UCSD-AML1 (cell line): ENCODE data around the gene GALNT9.
"Not testable (repeated sequence)": the region's sequence is repeated elsewhere in the genome, so short reads cannot be mapped to it uniquely, and the experiment has no call there.

ENCODE experiments used
- DNase-seq: peaks from one replicate; lab custom pipeline; 2025; ENCODE audit not compliant: unreplicated experiment; lab: John Stamatoyannopoulos, UW

Gene GALNT9

DNA sequence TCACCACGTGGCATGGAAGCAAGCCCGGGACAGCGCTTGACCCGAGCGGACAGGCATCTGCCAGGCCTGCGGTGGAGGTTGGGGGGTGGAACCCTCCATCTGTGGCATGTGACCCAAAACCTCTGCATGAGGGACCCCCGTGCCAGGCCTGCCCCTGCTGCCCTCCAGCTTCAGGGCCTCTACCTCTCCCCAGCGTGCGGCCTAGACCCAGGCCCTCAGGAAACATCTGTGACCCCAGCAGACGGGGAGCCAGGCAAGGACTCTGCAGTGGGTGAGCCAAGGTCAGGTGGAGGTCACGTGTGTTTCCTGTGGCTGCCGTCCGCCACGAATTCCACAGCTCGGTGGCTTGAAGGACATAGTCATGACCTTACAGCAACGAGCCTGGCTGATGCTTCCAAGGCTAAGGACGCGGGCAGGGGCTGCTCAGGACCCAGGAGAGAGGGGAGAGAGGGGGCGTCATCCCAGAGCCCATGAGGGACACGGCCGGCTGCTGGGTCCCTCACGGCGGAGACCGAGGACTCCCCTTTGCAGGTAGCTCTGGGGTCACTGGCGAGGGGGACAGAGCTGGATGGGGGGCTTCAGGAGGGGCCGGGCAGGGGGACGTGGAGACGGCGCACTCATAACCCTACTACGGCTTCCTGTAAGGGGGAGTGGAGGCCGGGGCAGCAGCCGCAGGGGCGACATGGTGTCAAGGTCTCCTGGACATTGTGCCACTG lies 91.5 kb downstream of the GALNT9 start:
- no peak for DNase-seq

DNA sequence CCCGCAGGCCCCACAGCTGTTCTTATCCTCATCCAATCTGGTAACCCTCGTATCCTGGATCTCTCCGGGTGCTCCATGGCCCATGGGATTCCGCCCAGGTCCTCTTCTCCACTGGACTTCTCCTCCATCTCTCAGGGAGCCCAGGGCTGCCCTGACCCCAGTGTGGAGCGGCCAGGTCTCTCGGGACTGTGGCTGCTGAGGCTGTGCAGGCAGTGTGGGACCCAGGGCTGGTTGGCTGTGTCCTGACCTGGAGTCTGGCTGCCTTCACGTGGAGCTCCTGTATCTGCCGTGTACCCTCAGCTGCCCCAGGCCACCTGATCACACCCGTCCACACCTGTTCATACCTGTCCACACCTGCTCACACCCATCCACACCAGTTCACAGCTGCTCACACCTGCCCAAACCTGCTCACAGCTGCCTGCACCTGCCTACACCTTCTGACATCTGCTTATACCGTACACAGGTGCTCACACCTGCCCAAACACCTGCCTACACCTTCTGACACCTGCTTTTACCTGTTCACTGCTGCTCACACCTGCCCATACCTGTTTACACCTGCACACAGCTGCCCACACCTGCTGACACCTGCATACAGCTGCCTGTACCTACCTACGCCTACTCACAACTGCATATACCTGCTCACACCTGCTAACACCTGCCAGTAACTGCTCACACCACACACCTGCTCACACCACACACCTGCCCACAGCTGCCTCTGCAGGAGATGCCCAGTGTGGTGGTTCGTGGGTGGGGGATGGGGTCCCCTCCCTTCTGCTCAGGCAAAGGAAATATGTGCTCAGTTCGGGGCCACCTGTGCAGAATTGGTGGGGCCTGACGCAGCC lies 92.2 kb downstream of the GALNT9 start:
- DNase-seq, result no peak

DNA sequence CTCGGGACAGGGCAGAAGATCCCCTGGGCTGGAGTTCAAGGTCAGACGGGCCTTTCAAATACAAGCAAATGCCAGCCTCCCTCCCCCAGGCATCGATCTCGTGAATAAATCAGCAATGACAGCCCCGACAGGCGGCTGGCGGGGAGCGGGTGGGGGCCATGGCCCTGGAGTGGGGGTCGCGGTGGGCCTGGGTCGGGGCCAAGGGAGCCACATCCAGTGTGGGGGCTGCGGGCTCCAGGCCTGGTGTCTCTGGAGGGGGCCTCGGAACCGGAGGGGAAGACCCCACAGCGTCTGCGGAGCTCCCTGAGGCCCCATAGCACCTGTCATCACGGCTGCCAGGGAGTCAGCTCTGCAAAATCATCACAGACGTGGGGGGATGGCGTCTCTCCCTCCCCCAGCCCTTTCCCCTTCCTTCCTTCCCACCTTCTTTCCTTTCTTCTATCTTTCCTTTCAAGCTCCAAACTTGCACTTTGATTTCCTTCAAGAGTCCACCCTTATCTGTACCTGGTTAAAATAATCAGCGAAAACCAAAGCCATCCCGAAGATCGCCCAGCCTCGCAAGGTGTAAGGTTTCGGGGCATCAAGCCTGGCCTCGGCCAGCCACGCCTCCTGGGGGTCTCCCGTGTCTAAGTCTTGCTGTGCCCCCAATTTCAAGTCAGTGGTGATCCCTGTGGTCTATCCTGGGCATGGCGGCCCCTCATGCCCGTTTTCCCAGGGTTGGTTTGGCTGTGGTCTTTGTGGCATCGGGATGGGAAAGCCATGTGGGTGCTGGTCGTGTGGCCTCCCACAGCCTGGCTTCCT lies 93.1 kb downstream of the GALNT9 start:
- no peak for DNase-seq

DNA sequence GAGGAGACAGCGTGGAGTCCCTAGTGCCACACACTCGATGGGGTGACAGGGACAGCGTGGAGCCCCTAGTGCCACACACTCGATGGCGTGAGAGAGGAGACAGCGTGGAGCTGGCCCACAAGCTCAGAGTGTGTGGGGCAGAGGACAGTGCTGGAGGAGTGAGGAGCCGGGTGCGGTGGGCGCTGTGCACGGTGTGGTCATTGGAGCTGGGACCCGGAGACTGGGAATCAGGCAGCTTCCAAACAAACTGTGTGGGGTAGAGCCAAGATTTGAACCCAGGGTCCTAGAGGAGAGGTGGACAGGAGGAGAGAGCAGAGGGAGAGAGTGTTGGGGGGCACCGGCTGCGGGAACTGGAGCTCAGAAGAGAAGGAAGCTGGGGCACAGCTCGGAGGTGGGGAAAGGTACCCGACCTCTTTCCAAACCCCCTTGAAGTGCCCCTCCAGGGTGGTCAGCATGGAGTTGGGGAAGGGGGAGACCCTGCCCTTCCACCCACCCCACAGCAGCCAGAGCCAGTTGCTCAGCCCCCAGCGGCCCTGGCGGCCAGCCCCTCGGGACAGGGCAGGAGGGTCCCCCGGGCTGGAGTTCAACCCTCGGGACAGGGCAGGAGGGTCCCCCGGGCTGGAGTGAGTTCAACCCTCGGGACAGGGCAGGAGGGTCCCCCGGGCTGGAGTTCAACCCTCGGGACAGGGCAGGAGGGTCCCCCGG lies 94.1 kb downstream of the GALNT9 start:
- DNase-seq, result no peak

DNA sequence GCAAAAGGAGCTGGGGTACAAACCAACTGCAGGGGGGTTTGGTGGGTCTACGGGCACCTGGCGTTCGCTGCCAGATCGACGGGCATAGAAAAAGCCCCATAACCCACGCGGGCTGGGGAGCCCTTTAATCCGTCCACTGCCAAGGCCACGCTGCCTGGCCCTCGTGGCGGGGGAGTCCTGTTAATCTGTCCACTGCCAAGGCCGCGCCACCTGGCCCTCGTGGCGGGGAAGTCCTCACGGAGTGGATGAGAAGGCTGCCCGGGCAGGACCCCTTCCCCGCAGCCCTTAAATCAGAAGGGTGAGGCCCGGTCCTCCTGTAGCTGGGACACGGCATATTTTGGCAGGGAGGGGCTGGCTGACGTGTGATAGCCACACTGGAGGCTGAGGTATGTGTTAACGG lies 99.0 kb downstream of the GALNT9 start:
- DNase-seq, result no peak

DNA sequence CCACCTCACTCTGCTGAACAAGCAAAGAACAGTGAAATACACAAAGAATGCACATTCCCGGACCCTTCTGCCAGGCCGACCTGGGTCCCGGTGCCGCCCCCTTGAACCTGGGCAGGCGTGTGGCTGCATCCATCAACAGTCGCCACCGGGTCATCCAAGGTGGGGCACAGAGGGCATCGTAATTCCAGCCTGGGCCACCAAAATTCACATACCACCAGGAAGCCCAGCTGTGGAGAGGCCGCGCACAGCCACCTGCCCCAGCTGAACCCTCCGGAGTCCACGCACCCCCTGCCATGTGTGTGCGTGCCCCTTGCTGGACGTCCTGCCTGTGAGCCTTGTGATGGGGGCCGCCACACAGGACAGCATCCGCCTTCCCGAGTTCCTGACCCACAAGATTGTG lies 99.5 kb downstream of the GALNT9 start:
- DNase-seq, result no peak

DNA sequence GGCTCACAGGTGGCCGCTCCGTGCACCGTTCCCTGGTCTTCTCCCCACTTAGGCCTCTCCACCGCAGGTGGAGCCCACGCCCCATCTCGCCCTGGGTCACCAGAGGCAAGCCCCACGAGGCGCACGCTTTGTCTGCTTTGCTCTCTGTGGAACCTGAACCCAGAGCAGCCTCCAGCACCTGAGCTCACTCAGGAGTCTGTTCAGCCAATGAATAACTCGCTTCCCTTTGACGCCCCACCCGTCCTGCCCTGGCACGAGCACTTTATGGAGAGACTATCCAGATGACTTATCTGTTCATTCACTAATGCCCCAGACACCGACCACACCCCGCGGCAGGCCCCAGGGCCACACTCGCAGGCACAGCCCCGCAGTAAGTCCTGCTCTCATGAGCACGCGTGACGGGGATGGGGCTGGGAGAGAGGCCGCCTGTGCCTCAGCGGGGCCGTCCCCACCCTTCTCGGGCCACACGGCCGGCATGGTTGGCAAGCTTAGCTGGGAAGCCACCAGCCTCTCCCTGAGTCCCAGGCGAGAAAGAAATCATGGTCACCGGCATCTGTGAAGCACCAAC lies 100.1 kb downstream of the GALNT9 start:
- no peak for DNase-seq

DNA sequence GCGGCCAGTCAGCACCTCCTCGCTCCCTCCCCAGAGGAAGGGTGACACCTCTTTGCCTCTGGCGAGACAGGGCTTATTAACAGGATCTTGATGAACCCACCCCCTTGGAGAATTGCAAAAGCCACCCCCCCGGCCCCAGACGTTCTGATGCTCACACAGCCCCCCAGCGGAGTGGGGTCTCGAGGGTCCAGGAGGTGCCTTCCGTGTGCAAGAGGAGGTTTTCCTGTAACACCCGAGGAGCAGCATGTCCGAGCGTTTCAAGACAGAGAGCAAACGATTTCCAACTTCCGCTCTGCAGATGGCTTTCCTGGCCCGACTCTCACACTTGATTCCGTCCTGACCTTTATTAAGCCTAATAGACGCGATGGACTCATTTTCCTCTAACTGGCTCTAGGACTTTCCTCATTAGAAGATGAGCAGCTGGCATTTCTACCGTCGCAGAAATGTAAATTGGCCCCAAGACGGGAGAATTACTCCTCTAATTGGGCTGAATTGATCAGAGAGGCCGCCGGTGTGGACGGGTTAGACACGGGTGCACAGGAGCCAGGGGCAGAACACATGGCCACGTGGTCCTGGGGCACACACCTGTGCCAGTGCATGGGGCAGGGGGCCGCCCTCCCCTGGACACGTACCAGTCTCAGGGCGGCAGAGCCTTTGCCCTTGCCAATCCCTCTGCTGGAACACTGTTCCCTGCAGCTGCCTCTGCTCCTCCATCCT lies 100.8 kb downstream of the GALNT9 start:
- DNase-seq, result no peak

DNA sequence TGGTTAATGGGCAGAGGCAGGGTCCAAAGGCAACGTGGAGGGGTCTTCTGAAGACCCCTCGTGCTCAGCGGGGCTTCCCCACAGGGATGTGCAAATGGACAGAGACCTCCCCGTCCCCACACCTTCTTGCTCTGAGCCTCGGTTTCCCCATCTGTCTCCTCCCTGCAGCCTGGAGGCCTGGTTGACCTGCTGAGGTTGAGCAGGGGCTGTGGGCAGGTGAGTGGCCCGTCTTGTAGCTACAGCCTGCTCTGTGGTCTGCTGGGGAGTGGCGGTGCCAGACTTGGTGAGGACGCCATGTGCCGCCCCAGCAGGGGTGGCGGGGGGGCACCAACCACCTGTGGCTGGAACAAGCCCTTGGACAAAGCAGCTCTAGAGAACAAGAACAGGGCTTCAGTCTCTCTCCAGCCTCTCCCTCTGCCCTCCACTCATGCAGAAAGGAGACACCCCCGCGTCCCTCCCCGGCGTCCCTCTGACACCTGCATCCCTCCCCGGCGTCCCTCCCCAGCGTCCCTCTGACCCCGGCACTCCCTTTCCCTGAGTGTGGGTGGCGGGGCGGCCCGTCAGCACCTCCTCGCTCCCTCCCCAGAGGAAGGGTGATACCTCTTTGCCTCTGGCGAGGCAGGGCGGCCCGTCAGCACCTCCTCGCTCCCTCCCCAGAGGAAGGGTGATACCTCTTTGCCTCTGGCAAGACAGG lies 101.5 kb downstream of the GALNT9 start:
- DNase-seq, result no peak

DNA sequence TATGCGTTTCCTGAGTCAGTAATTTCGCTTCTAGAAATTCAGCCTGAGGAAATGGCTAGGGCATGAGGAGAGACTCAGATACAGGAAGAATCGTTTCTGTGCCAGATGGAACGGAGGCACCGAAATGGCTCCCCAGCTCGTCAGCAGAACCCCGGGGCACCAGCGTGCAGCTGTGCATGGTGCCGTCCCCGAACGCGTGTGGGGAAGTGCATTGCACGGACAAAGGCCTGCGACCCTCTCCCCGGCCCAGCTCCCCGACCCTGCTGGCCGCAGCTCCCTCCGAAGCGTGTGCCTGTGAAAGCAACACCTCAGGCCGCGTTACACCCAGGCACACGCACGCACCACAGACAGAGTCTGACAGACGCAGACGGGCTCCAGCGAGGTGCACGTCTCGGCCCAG lies 102.3 kb downstream of the GALNT9 start:
- DNase-seq, result no peak

DNA sequence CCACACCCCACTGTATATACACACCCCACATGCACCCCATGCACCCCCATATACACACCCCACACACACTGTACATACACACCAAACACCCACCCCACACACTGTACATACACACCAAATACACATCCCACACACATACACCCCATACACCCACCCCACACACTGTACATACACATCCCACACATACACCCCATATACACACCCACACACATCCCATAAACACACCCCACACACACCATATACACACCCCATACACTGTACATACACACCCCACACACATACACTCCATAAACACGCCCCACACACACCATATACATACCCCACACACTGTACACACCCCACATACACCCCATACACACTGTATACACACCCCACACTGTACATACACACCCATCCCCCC lies 102.8 kb downstream of the GALNT9 start:
- DNase-seq, result no peak

DNA sequence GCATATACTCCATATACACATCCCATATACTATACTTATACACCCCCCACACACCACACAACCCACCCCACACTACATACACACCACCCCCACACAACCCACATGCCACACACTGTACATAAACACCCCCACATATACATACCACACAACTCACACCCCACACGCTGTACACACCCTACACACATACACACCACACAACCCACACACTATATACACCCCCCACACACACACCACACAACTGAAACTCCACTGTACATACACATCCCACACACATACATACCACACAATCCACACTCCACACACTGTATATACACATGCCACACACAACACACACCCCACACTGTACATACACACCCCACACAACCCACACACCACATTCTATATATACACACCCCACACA lies 104.2 kb downstream of the GALNT9 start:
- DNase-seq, result no peak

DNA sequence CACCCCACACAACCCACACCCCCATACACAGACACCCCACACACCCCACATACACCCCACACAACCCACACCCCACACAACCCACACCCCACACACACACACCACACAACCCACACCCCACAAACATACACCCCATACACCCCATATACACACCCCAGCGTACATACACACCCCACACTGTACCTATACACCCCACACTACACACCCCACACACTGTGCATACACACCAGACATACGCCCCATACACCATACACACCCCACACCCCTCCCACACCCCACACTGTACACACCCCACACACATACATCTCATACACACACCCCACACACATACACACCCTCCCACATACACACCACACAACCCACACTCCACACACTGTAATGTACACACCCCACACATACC lies 104.9 kb downstream of the GALNT9 start:
- DNase-seq, result no peak

DNA sequence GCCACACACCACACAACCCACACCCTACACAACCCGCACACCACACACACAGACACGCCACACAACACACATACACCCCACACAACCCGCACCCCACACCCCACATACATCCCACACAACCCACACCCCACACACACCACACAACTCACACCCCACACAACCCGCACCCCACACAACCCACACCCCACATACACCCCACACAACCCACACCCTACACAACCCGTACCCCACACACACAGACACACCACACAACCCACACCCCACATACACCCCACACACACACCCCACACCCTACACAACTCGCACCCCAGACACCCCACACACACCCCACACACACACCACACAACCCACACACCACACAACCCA lies 106.6 kb downstream of the GALNT9 start:
- DNase-seq, result no peak

DNA sequence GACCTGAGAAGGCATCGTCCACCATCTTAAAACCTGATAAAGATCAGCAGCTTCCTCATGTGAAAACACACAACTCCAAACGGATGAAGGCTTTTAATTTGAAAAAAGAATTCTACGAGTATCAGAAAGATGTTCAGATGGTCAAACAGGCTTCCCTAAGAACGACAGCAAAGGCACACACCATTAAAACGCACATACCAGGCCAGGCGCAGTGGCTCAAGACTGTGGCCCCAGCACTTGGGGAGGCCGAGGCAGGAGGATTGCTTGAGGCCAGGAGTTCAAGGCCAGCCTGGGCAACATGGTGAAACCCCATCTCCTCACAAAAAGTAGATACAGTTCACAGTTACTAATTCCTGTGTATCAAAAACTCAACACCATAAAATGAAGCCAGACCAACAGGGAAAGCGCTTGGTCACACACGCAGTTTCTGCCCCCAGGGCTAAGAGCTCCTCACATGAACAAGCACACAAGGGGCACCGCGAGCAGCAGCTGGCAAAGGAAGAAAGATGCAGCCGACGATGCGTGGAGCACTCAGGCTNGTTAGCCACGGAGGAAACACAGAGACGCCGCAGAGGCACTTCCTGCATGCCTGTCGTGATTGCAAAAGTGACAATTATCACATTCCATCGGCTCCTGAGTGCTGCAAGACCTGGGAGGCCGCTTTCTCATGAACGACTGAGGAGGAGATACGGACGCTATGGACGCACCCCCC lies 107.1 kb downstream of the GALNT9 start:
- peak; percentile 34 for DNase-seq

DNA sequence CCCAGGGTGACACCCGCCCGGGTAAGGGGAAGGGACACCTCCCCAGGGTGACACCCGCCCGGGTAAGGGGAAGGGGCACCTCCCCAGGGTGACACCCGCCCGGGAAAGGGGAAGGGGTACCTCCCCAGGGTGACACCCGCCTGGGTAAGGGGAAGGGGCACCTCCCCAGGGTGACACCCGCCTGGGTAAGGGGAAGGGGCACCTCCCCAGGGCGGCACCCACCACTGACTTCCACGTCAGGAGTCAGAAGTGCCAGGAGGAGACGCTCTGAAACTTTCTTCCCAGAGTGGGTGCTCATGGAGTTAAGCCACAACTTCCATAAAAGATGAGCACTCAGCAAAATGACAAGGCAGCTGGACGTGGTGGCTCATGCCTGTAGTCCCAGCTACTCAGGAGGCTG lies 109.6 kb downstream of the GALNT9 start:
- not testable (repeated sequence) for DNase-seq

DNA sequence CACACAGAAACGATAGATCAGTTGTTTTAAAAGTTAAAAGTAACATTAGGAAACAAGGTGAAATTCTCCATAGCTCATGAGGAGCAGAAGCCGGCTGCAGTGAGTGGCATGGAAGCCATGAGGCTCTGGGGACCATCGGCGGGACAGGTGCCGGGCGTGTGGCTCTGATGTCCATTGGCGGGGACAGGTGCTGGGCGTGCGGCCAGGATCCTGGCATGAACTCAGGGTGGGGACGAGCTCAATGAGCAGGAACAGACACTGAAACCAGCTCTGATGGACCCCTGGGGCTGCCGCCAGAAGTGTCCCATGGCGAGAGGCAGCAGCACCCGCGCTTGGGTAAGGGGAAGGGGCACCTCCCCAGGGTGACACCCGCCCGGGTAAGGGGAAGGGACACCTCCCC lies 110.1 kb downstream of the GALNT9 start:
- no peak for DNase-seq

DNA sequence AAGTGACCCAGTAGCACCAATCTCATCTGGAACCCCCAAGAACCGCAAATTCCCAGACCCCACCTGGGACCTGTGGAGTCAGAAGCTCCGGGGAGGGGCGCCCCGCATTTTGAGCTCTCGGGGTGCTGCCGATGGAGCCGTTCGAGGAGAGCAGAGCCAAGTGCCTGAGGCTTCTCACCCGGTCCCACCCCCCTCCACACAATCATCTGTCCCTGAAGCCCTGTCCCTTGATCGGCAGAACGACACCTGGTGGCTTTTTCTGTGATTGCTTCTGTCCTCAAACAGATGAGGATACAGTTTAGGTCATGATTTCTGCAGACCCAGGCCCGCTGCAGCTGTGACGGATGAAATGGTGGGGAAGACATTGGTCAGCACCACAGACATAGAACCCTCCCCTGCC lies 110.5 kb downstream of the GALNT9 start:
- no peak for DNase-seq

DNA sequence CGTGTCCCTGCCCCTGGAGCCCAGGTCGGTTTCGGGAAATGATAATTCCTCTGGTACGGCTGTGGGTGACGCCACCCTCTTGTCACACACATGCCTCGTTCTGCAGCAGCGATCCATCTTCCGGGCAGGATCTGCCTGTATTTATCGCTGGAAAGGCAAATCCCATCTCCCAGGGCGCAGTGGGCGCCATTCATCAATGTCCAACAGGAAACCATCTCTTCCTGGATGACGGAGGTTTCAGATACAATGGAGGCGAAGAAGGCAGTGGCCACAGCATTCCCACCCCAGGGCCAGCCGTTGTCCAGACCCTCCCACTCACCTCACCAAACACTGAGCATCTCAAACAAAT lies 110.9 kb downstream of the GALNT9 start:
- DNase-seq, result no peak
